ENCODE measurements around the gene NACC1. TPM values are rescaled to one million over a fixed set of nuclear protein-coding genes. Genes with fewer than 3 reads are reported as not detected.

NACC1 gene
- total and polyA plus RNA-seq, 2 of the 13 experiments (the other 11 are each of a cell fraction or from before 2014, with no cell fraction given), result 31.8 to 42.3 TPM

DNA sequence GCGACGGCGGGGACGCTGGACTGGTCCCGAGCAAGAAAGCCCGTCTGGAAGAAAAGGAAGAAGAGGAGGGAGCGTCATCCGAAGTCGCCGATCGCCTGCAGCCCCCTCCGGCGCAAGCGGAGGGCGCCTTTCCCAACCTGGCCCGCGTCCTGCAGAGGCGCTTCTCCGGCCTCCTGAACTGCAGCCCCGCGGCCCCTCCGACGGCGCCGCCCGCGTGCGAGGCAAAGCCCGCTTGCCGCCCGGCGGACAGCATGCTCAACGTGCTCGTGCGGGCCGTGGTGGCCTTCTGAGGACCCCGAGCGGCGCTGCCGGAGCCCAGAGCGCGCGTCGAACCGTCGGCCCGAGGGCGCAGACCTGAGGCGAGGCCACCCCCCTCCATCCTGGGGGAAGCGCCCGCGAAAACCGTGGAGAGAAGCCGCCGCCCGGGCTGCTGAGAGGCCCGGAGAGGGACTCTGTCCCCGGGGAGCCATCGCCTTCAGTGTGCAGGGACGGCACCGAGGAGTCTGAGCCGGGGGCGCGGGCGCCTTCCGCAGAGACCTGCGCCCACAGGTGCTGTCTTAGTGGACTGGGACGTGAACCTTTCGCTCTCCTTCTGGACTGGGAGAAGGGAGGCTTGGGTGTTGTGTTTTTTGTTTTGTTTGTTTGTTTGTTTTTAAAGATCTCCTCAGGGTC lies 35.6 kb downstream of the NACC1 start (continued):
- TF ChIP-seq ZNF446 (CRISPR knock-in tag; IDR thresholded peaks at IDR 0.05) (0 out of 2 replicates have a peak, but pooled peaks have one; percentile 21), TARDBP (CRISPR knock-in tag; IDR thresholded peaks at IDR 0.05) (no peak), ZC3H13 (CRISPR knock-in tag; IDR thresholded peaks at IDR 0.05) (peak; percentile 32)

DNA sequence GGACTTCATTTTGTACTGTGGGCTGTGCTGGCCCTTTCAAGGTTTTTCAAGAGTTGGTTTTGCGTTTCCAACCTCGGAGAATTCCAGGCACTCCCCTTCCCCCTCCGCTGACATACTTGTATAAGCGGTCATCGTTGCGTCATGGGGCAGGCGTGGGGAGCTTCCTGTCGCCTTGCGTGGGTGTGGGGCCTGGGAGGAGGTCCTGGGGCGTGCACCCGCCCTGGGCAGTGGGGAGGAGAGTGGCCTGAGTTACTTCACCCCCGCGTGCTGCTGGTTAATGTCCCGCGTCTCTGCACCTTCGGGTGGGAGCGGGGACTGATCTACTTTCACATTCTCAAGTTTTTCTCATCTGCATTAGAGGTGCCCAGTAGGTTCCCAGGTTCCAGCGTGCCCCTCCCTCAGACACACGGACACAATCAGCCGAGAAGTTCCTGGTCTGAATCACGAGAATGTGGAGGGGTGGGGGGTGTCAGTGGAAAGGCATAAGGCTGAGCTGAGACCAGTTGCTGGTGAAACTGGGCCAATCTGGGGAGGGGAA lies 36.2 kb downstream of the NACC1 start:
- CTCF ChIA-PET (ENCODE audit: low intra/inter-chr PET ratio, low total read pairs), result interaction anchor here (1.2 kb wide), 1 partner anchor 41 kb away, joined by 3 read pairs; no protein-coding TSS in a partner anchor
- POLR2A ChIA-PET, result interaction anchor here (1.6 to 3.0 kb wide), 8 partner anchors 9 to 177 kb away, joined by 3 to 63 read pairs (median 8); partner anchors contain the start of gene NACC1
- H2AFZ ChIP-seq (ENCODE audit: low read length), result no peak overlapping the region
- no TSS peak for BruUV-seq (replicated peaks)
- H3K4me3 ChIP-seq (replicated peaks in 1 of 3; ENCODE audit: insufficient read depth in 1 of 3, low read depth in 2 of 3, low read length in 3 of 3), result peak overlapping the region; percentile 57 to 91 (median 74)
- H3K27me3 ChIP-seq (ENCODE audit: control insufficient read depth in 1 of 2, insufficient read depth in 2 of 2, low read length in 2 of 2), result no peaks in the 10 kb centered on the region; a peak in 1 of 5 replicates
- peaks cover 35% of the 10 kb centered on the region for H3K4me1 ChIP-seq (ENCODE audit: insufficient read depth, low read length)
- peaks cover 3% of the 10 kb centered on the region; the same call in 1 of the 2 replicates for H4K20me1 ChIP-seq (ENCODE audit: insufficient read depth, low read length)
- intact Hi-C loops (cut with micrococcal nuclease; ENCODE audit: unreplicated experiment) (loop anchor here (5.0 kb wide), 2 partner anchors 37 to 693 kb away; partner anchors contain the start of genes NACC1 and TRMT1), in situ Hi-C loops (cut with HindIII; ENCODE audit: extremely low pct_ligation_motif_present, low pct_unique_long_range_greater_than_20kb) (loop anchor here (5.0 kb wide), 2 partner anchors 37 to 38 kb away; partner anchors contain the start of genes NACC1 and TRMT1)
- peak overlapping the region; percentile 95 for H3K27ac ChIP-seq (ENCODE audit: extremely low read length, insufficient read depth, low read length)
- ATAC-seq (no peak), DNase-seq (ENCODE audit: low spot score) (peak; percentile 65), FAIRE-seq (no peak)
- no peaks in the 10 kb centered on the region for H3K9me3 ChIP-seq (ENCODE audit: low read length)
- H3K4me2 ChIP-seq (ENCODE audit: low read depth, low read length), result peak overlapping the region; percentile 96
- WGBS (ENCODE audit: low lambda C conversion rate), result under 1% methylated on average over 14 of the region's 21 CpGs
- H3K79me2 ChIP-seq (ENCODE audit: insufficient read depth, low read length), result peaks cover 42% of the 10 kb centered on the region
- peak overlapping the region; percentile 94 for H3K9ac ChIP-seq (ENCODE audit: insufficient read depth, low read depth, low read length)
- no peaks in the 10 kb centered on the region for H3K36me3 ChIP-seq (replicated peaks in 1 of 2; ENCODE audit: control insufficient read depth in 1 of 2, insufficient read depth in 2 of 2, low read length in 2 of 2)
- 0 out of 4 replicates have a peak, but pooled peaks of 1 of the 2 experiments have one; percentile 8 for TF ChIP-seq HMGXB4 (CRISPR knock-in tag; IDR thresholded peaks at IDR 0.05; ENCODE audit: borderline replicate concordance in 1 of 2, low read depth in 1 of 2)
- TF ChIP-seq, protein P1, sequence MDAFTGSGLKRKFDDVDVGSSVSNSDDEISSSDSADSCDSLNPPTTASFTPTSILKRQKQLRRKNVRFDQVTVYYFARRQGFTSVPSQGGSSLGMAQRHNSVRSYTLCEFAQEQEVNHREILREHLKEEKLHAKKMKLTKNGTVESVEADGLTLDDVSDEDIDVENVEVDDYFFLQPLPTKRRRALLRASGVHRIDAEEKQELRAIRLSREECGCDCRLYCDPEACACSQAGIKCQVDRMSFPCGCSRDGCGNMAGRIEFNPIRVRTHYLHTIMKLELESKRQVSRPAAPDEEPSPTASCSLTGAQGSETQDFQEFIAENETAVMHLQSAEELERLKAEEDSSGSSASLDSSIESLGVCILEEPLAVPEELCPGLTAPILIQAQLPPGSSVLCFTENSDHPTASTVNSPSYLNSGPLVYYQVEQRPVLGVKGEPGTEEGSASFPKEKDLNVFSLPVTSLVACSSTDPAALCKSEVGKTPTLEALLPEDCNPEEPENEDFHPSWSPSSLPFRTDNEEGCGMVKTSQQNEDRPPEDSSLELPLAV (CRISPR knock-in tag; conservative IDR thresholded peaks at IDR 0.05; ENCODE audit: low read depth), result no peak
- TF ChIP-seq THAP8 (CRISPR knock-in tag; IDR thresholded peaks at IDR 0.05; ENCODE audit: borderline replicate concordance), result no peak
- no peak for TF ChIP-seq MXD1 (CRISPR knock-in tag; IDR thresholded peaks at IDR 0.05)

All from HepG2 (cell line).